22Rv1 (cell line): ENCODE measurements around the gene EIF4A3.

Source experiments
- H3K27ac ChIP-seq: fragments of 450-650 bp; 2 replicates; pipeline ENCODE4 v1.5.1; 2017
- CTCF ChIP-seq: fragments of 450-650 bp; IDR thresholded peaks from 2 replicates; pipeline ENCODE4 v1.5.1; 2017; ENCODE audit warnings: mild to moderate bottlenecking
- ZFX ChIP-seq: fragments of 450-650 bp; IDR thresholded peaks from 2 replicates; pipeline ENCODE4 v1.6.1; 2017; ENCODE audit warnings: antibody characterized with exemption, borderline replicate concordance

The EIF4A3 gene

GRCh38 chr17:80118601-80119270 lies 28.2 kb downstream of the EIF4A3 start:
- no peak for TF ChIP-seq CTCF
- TF ChIP-seq ZFX, result no peak

GRCh38 chr17:80117491-80118401 lies 29.2 kb downstream of the EIF4A3 start:
- TF ChIP-seq ZFX (no peak), CTCF (no peak)
- H3K27ac ChIP-seq, result no peak overlapping the region

More at GRCh38 chr17:80118601-80119270, 28.2 kb downstream of the EIF4A3 start:
- H3K27ac ChIP-seq, result no peak overlapping the region

- H3K27ac ChIP-seq, result no peak overlapping the region
- no peak for TF ChIP-seq CTCF
- no peak for TF ChIP-seq ZFX
Observed at GRCh38 chr17:80116921-80117380, 30.0 kb downstream of the EIF4A3 start.

GRCh38 chr17:80116276-80116920 lies 30.5 kb downstream of the EIF4A3 start:
- TF ChIP-seq CTCF, result no peak
- no peak overlapping the region for H3K27ac ChIP-seq

GRCh38 chr17:80115159-80115558 lies 31.8 kb downstream of the EIF4A3 start:
- TF ChIP-seq CTCF, result no peak
- no peak for TF ChIP-seq ZFX
- H3K27ac ChIP-seq, result no peak overlapping the region

- no peak for TF ChIP-seq ZFX
- no peak for TF ChIP-seq CTCF
- no peak overlapping the region for H3K27ac ChIP-seq
Observed at GRCh38 chr17:80114758-80115157, 32.2 kb downstream of the EIF4A3 start.

- TF ChIP-seq ZFX (no peak), CTCF (no peak)
Observed at GRCh38 chr17:80113033-80113484, 33.9 kb downstream of the EIF4A3 start.

More at GRCh38 chr17:80113033-80113484, 33.9 kb downstream of the EIF4A3 start:
- H3K27ac ChIP-seq, result no peak overlapping the region
